Central memory CD8-positive, alpha-beta T cell (primary cell): ENCODE results near the gene S1PR5.

Experiments used
- ATAC-seq: fragments of 150-1000 bp; cut with Tn5 transposase; replicated peaks from 2 replicates; pipeline ENCODE4 v1.10.0; 2022; ENCODE audit warnings: mild to moderate bottlenecking, moderate FRiP score, moderate number of reproducible peaks; ENCODE audit not compliant: poor library complexity, severe bottlenecking; ENCODE audit errors: extremely low read depth
- DNase-seq, 2 donors: peaks; one replicate each; pipeline ENCODE4 v3.0.0; 2021; ENCODE audit warnings: low spot score in 2 of 2
- H3K27ac Mint-ChIP-seq: one replicate; pipeline ENCODE4 v1.8.0; 2022; ENCODE audit warnings: low read depth, mild to moderate bottlenecking, moderate library complexity, mixed read lengths
- H3K27me3 Mint-ChIP-seq: one replicate; pipeline ENCODE4 v1.8.0; 2022; ENCODE audit warnings: mixed read lengths
- H3K36me3 Mint-ChIP-seq: one replicate; pipeline ENCODE4 v1.8.0; 2022; ENCODE audit warnings: mild to moderate bottlenecking, moderate library complexity, mixed read lengths; ENCODE audit not compliant: insufficient read depth
- H3K4me1 Mint-ChIP-seq: one replicate; pipeline ENCODE4 v1.8.0; 2022; ENCODE audit warnings: mixed read lengths
- H3K4me3 Mint-ChIP-seq: one replicate; pipeline ENCODE4 v1.8.0; 2022; ENCODE audit warnings: mild to moderate bottlenecking, moderate library complexity, mixed read lengths
- H3K9me3 Mint-ChIP-seq: one replicate; pipeline ENCODE4 v1.8.0; 2022; ENCODE audit warnings: mixed read lengths

Gene S1PR5, protein sequence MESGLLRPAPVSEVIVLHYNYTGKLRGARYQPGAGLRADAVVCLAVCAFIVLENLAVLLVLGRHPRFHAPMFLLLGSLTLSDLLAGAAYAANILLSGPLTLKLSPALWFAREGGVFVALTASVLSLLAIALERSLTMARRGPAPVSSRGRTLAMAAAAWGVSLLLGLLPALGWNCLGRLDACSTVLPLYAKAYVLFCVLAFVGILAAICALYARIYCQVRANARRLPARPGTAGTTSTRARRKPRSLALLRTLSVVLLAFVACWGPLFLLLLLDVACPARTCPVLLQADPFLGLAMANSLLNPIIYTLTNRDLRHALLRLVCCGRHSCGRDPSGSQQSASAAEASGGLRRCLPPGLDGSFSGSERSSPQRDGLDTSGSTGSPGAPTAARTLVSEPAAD

GRCh38 chr19:10517361-10517759 lies at the start of gene S1PR5:
Gene S1PR5 (minus strand): TSS chr19:10517447. CDS start chr19:10515011, 2,436 bp downstream.
- no peak for DNase-seq
- ATAC-seq, result peak; percentile 4
- peaks cover 8% of the 10 kb centered on the region for H3K27me3 Mint-ChIP-seq

GRCh38 chr19:10566658-10567410 lies 49.6 kb upstream of the S1PR5 start:
- Mint-ChIP-seq H3K4me1 (peaks cover 44% of the 10 kb centered on the region), H3K27me3 (no peaks in the 10 kb centered on the region), H3K4me3 (peak overlapping the region; percentile 89), H3K36me3 (peaks cover 38% of the 10 kb centered on the region), H3K9me3 (no peaks in the 10 kb centered on the region), H3K27ac (peak overlapping the region; percentile 93)
- peak; percentile 43 to 81 for DNase-seq
- peak; percentile 41 for ATAC-seq

More at GRCh38 chr19:10517361-10517759, at the start of gene S1PR5:
- Mint-ChIP-seq H3K9me3 (no peaks in the 10 kb centered on the region), H3K4me1 (peaks cover 65% of the 10 kb centered on the region), H3K4me3 (peak within 1 kb of the TSS; percentile 77), H3K27ac (peak within 1 kb of the TSS; percentile 89), H3K36me3 (peaks cover 52% of the 10 kb centered on the region)

DNA sequence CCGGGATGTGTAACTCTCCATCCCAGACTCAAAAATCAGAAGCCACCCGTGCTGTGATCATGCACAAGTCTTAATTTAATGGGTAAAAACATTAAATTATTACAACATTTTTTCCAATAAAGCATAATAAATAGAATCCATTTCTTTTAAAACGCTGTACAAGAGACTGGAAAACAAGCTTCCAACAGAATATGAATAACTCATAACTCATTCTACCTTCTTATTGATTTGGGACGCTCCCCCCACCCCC lies 49.1 kb upstream of the S1PR5 start:
- no peak for DNase-seq

GRCh38 chr19:10565567-10566407 lies 48.5 kb upstream of the S1PR5 start, which contains the start of gene KRI1:
Gene KRI1 (minus strand): TSS chr19:10566010. CDS start chr19:10565999, 11 bp downstream.
- Mint-ChIP-seq H3K36me3 (peaks cover 45% of the 10 kb centered on the region), H3K4me1 (peaks cover 50% of the 10 kb centered on the region)

More for the DNA sequence above, 49.1 kb upstream of the S1PR5 start:
- peaks cover 49% of the 10 kb centered on the region for H3K4me1 Mint-ChIP-seq
- peaks cover 40% of the 10 kb centered on the region for H3K36me3 Mint-ChIP-seq
- peak overlapping the region; percentile 93 for H3K27ac Mint-ChIP-seq
- no peaks in the 10 kb centered on the region for H3K27me3 Mint-ChIP-seq
- peak overlapping the region; percentile 89 for H3K4me3 Mint-ChIP-seq
- no peaks in the 10 kb centered on the region for H3K9me3 Mint-ChIP-seq
- ATAC-seq, result no peak

GRCh38 chr19:10565028-10565566 lies 47.9 kb upstream of the S1PR5 start:
- Mint-ChIP-seq H3K27me3 (no peaks in the 10 kb centered on the region), H3K4me3 (peak overlapping the region; percentile 89), H3K4me1 (peaks cover 46% of the 10 kb centered on the region), H3K27ac (peak overlapping the region; percentile 93), H3K9me3 (no peaks in the 10 kb centered on the region), H3K36me3 (peaks cover 51% of the 10 kb centered on the region)
- DNase-seq (no peak), ATAC-seq (peak; percentile 12)

More at GRCh38 chr19:10565567-10566407, 48.5 kb upstream of the S1PR5 start, which contains the start of gene KRI1:
- peak within 1 kb of the TSS; percentile 93 for H3K27ac Mint-ChIP-seq
- DNase-seq (peak; percentile 98 to 99), ATAC-seq (peak; percentile 38)
- no peaks in the 10 kb centered on the region for H3K27me3 Mint-ChIP-seq
- peak within 1 kb of the TSS; percentile 89 for H3K4me3 Mint-ChIP-seq
- no peaks in the 10 kb centered on the region for H3K9me3 Mint-ChIP-seq

GRCh38 chr19:10562609-10563008 lies 45.4 kb upstream of the S1PR5 start:
- peaks cover 49% of the 10 kb centered on the region for H3K4me1 Mint-ChIP-seq
- no peak for ATAC-seq
- no peak for DNase-seq
- no peak overlapping the region for H3K27ac Mint-ChIP-seq
- H3K9me3 Mint-ChIP-seq, result no peaks in the 10 kb centered on the region
- no peaks in the 10 kb centered on the region for H3K27me3 Mint-ChIP-seq
- H3K4me3 Mint-ChIP-seq, result no peak overlapping the region
- peaks cover 56% of the 10 kb centered on the region for H3K36me3 Mint-ChIP-seq

DNA sequence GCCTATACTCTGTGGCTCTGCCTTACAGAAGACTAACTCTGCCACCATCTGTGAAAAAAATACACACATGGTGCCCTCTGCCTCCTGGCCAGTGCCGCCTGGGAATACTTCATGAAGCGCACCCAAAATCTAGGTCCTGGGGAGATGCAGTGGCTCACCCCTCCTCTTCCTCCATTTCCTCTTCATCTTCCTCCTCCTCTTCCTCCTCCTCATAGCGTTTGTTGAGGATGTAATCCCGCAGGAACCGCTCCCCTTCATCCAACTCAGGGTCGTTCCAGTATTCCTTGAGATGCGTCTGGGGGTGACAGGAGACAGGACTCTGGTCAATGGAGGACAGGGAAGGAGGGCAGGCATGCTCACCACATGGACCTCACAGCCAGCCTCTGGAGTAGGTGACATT lies 42.9 kb upstream of the S1PR5 start:
- ATAC-seq, result no peak
- Mint-ChIP-seq H3K27ac (no peak overlapping the region), H3K4me3 (no peak overlapping the region), H3K36me3 (peaks cover 56% of the 10 kb centered on the region), H3K27me3 (no peaks in the 10 kb centered on the region), H3K9me3 (no peaks in the 10 kb centered on the region), H3K4me1 (peaks cover 26% of the 10 kb centered on the region)
- no peak for DNase-seq

DNA sequence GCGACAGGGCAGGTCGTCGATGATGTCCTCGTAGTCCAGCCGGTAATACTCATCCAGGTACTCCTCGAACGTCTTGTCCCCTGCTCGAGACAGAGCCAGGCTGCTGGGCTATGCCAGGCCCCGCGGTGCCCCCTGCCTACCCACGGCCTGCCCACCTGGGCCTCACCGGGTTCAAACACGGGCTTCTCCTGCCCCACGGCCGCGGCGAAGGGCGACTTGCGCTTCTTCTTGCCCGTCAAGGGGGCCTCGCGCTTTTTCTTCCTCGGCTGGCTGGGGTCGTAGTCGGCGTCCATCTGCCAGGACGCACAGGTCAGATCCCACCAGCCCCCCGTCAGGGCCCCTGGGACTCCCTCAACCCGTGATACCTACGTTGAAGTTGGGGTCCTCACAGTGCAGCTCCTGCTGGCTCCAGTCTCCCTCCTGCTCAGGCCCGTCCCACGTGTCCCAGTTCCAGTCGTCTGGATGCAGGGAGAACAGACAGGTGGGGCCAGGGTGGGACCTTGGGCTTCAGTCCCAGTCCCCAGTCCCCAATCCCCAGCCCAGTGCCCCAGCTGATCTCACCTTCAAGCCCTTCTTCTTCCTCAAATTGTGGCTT lies 40.5 kb upstream of the S1PR5 start:
- Mint-ChIP-seq H3K4me1 (peaks cover 38% of the 10 kb centered on the region), H3K27me3 (no peaks in the 10 kb centered on the region), H3K36me3 (peaks cover 62% of the 10 kb centered on the region), H3K27ac (peak overlapping the region; percentile 76), H3K4me3 (no peak overlapping the region), H3K9me3 (no peaks in the 10 kb centered on the region)
- ATAC-seq, result no peak
- DNase-seq, result no peak

- H3K9me3 Mint-ChIP-seq, result no peaks in the 10 kb centered on the region
- peaks cover 33% of the 10 kb centered on the region for H3K4me1 Mint-ChIP-seq
- H3K36me3 Mint-ChIP-seq, result peaks cover 66% of the 10 kb centered on the region
- DNase-seq (no peak), ATAC-seq (no peak)
- H3K27ac Mint-ChIP-seq, result no peak overlapping the region
- no peak overlapping the region for H3K4me3 Mint-ChIP-seq
- no peaks in the 10 kb centered on the region for H3K27me3 Mint-ChIP-seq
Observed at GRCh38 chr19:10555610-10555973, 38.3 kb upstream of the S1PR5 start.

DNA sequence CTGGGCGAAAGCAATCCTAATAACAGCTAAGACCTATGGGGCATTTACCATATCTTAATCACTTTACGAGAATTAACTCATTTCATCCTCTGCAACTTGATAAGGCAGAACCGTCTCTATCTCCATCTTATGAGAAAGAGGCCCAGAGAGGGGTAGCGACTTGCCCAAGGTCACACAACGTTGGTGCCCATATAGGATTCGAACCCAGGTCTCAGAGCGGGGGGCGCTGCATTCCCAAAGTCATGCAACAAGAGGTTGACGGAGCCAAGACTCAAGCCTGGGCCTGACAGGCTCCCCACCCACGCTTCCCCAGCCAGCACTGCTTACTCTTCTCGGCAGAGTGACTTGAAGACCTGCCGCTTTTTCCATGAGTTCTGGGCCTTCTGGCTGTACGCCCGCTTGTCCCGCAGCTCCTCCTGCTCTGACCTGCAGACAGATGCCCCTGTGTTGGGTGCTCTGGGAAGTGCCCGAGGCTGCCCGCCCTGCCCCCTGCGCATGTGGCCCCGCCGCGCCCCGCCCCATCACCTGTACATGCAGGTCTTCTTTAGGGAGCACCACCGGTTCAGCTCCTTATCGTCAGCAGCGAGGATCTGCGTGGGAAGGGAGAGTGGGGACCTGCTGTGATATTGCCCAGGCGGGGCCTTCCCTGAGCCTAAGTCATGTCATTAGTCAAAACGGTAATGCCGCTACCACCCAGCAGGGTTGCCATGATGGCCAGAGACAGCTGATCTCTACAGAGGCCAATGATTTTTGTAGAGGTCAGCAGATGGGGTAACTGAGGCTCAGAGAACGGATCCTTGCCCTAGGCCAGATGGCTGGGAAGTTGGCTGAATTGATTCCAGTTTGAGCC lies 37.7 kb upstream of the S1PR5 start:
- DNase-seq, result no peak
- H3K4me1 Mint-ChIP-seq, result peaks cover 33% of the 10 kb centered on the region
- H3K4me3 Mint-ChIP-seq, result peak overlapping the region; percentile 69
- H3K9me3 Mint-ChIP-seq, result no peaks in the 10 kb centered on the region
- ATAC-seq, result no peak
- peaks cover 63% of the 10 kb centered on the region for H3K36me3 Mint-ChIP-seq
- no peaks in the 10 kb centered on the region for H3K27me3 Mint-ChIP-seq
- H3K27ac Mint-ChIP-seq, result peak overlapping the region; percentile 88

GRCh38 chr19:10553943-10554381 lies 36.7 kb upstream of the S1PR5 start:
- Mint-ChIP-seq H3K4me1 (peaks cover 28% of the 10 kb centered on the region), H3K9me3 (no peaks in the 10 kb centered on the region), H3K27ac (peak overlapping the region; percentile 88), H3K27me3 (no peaks in the 10 kb centered on the region), H3K36me3 (peaks cover 68% of the 10 kb centered on the region), H3K4me3 (peak overlapping the region; percentile 69)
- ATAC-seq (peak; percentile 87), DNase-seq (peak; percentile 47 to 68)
